Stimulated activated CD4-positive, alpha-beta T cell treated with anti-CD3 and anti-CD28 coated beads, Interleukin-12 subunit alpha, Interleukin-12 subunit beta, amount 100 ng/mL, for 24 hours (primary cell): ENCODE measurements around the gene FLYWCH1.

Experiments
- DNase-seq, 2 experiments: peaks; one replicate each; pipeline ENCODE4 v3.0.0-alpha.2; 2020; ENCODE audit warnings: low read depth in 2 of 2

The FLYWCH1 gene

DNA sequence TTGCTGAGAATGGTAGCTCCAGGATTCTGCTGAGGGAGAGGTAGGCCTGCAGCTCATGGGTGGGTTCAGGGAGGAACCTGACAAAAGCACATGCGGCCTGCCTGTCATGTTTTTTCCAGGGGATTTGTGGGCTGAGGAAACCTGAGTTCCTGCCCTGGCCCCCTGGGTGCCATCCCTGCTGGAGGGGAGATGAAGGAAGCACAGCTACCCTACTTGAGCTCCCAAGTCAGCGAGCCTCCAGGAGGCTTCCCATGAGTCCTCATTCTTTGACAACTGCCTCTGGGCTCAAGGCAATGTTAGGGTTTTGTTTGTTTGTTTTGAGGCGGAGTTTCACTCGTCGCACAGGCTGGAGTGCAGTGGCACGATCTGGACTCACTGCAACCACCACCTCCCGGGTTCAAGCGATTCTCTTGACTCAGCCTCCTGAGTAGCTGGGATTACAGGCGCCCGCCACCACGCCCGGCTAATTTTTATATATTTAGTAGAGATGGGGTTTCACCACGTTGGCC is 12.1 kb upstream of the FLYWCH1 start:
- no peak for DNase-seq

DNA sequence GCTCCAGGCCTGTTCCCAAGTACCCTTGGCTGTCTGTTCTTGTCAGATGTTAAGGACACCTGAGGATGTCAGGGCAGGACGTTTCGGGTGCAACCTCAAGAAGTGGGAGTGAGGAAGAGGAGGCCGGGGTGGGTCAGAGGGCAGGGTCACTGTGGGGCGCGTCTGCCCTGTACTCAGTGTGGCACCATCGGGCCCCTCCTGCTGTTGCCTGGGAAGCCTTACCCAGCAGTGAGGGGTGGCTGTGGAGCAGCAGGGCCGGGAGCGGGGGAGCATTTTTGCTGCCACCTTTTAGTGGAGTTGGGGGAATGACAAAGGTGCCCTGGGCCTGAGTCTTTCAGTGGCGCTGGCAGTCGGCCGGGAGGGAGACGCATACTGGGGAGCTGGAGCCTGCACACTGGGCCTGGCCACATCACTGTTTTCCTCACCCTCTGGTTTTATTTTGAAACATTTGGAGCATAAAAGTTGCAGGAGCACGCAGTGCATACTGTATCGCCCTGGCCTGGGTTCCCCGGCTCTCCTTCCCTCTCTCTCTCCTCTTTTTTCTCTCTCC is 11.1 kb upstream of the FLYWCH1 start:
- no peak for DNase-seq

DNA sequence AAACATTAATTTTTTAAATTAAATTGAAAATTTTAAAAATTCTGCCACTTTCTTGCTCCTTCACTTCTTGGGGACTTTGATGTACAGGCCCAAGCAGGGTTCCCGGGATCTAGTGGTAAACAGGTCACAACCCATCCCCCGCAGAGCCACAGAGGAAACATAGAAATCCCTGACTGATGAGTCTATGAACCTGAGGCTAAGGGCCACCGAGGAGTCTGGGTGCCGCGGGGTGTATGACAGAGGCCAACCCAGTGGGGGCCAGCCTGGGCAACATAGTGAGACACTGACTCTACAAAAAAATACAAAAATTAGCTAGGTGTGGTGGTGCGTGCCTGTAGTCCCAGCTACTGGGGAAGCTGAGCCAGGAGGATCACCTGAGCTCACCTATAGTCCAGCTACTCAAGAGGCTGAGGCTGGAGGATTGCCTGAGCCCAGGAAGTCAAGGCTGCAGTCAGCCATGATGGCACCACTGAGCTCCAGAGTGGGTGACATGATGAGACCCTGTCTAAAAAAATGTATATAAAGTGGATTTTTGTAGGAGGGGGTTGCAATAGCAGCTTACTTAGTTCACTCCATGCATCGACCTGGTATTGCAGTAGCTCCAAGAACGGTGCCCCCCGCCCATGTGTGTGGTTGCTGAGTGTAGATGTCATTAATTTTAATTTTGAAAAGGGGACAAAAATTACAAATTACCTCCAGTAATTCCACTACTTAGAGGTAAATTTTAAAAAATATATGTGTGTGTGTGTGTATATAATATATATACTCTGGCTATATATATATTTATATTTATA is 9.2 kb upstream of the FLYWCH1 start:
- no peak for DNase-seq

DNA sequence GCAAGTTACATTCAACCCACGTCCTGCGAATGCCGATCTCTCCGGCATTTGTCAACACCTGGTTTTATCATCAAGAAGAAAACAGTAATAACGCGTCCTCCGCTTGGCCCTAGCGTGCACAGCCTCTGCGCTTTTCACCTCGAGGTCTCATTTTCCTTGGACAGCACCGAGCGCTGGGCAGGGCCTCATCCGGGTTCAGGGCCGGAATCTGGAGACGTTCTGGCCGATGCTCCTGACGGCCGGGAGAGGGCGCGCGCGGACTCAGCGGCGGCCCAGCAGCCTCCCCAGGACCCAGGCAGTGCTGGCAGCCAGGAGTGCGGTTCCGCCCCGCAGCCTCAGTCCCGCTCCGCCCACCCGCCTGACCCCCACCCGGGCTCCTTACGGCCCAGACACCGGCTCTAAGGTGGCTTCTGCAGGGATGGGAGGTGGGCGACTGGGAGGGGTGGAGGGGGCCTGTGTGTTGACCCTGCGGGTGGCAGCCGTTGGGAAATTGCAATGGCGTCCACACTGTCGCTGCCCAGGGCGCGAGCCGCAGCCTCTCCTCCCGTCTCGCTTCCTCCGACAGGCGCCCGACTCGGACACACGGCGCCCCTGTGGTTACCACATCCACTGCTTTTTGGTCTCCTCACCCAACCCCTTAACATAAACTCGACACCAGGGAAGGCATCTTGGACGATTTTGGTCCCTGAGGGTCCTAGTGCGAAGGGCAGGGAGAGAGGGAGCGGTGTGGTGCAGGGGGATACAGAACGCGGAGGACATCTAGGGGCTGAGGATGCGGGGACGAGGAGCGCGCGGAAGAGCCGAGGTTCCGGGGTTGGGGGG is 7.4 kb upstream of the FLYWCH1 start:
- peak; percentile 57 to 66 for DNase-seq

DNA sequence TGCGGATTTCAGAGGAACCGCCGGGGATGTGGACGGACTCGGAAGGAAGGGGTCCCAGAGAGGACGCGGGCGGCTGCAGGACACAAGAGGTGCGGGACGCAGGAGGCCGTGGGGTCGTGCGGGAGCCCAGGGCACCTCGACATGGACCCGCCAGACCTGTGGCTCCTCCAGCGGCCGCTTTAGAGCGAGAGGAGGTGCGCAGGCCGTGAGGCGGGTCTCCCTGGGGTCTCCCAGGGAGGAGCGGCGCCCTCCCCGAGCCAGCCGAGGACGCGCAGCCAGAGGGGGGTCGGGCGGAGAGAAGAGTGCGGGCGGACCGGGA is 6.8 kb upstream of the FLYWCH1 start:
- DNase-seq = no peak

DNA sequence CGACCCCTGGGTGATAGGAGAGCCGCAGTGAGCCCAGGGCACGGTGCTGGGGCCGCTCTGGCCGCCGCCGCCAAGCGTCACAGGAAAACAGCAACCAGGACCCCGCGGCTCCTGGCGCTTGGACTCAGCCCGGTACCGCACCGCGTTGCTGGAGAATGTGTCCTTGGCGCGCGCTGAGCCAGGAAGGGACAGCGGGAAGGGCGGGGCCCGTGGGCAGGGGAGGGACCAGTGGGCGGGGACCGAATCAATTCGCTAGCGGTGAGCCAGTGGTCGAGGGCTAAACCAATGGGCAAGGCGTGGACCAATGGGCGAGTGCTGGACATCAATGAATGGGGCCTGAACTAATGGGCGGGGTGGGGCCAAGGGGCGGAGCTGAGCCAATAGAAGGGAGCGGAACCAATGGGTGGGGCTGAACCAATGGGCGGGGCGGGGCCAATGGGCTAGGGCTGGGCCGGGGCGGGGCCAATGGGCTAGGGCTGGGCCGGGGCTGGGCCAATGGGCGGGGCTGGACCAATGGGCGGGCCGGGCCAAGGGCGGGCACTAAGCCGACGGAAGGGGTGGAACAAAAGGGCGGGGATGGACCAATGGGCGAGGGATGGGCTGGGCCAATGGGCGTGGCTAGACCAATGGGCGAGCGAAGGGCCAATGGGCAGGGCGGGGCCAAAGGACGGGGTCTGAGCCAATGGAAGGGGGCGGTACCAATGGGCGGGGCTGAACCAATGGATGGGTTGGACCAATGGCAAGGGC is 6.3 kb upstream of the FLYWCH1 start:
- peak; percentile 82 to 99 for DNase-seq

DNA sequence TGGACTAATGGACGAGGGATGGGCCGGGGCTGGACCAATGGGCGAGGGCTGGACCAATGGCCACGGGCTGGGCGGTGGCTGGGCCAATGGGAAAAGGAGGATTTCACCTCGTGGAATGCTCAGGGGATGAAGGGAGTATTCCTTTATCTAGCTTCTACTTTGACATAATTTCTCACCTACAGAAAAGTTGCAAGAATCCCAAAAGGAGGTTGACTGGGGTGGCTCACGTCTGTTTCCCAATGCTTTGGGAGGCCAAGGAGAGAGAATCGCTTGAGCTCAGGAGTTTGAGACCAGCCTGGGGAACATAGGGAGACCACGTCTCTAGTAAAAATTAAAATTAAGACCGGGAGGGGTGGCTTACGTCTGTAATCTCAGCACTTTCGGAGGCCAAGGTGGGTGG is 5.7 kb upstream of the FLYWCH1 start:
- DNase-seq = no peak

DNA sequence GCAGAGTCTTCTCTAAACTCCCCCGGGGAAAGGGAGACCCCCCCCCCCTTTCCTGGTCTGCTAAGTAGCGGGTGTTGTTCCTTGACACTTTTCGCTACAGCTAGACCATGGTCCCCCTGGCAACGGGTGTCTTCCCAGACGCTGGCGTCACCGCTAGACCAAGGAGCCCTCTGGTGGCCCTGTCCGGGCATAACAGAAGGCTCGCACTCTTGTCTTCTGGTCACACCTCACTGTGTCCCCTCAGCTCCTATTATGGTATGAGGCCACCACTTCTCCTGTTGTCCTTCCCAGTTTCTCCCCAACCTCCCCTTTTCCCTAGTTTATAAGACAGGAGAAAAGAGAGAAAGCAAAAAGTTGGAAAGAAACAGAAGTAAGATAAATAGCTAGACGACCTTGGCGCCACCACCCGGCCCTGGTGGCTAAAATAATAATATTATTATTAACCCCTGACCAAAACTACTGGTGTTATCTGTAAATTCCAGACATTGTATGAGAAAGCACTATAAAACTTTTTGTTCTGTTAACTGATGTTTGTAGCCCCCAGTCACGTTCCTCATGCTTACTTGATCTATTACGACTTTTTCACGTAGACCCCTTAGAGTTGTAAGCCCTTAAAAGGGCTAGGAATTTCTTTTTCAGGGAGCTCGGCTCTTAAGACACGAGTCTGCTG is 4.5 kb upstream of the FLYWCH1 start:
- DNase-seq = peak in 1 of 2 experiments; percentile 31

DNA sequence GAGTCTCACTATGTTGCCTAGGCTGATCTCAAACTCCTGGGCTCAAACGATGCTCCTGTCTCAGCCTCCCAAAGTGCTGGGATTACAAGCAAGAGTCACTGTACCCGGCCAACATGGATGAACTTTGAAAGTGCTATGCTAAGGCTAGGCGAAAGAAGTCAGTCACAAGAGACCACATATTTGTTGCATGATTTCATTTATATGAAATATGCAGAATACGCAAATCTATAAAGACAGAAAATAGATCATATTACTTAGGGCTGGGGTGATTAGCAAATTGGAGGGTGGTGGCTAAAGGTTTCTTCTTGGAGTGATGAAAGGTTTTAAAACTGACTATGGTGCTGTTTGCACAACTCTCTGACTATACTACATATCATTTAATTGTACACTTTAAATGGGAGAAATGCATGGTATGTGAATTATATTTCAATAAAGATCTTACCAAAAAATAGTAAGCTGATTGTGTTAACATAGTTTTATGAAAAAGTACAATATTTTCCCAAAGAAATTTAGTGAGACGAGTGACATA is 1.2 kb upstream of the FLYWCH1 start:
- DNase-seq = no peak

DNA sequence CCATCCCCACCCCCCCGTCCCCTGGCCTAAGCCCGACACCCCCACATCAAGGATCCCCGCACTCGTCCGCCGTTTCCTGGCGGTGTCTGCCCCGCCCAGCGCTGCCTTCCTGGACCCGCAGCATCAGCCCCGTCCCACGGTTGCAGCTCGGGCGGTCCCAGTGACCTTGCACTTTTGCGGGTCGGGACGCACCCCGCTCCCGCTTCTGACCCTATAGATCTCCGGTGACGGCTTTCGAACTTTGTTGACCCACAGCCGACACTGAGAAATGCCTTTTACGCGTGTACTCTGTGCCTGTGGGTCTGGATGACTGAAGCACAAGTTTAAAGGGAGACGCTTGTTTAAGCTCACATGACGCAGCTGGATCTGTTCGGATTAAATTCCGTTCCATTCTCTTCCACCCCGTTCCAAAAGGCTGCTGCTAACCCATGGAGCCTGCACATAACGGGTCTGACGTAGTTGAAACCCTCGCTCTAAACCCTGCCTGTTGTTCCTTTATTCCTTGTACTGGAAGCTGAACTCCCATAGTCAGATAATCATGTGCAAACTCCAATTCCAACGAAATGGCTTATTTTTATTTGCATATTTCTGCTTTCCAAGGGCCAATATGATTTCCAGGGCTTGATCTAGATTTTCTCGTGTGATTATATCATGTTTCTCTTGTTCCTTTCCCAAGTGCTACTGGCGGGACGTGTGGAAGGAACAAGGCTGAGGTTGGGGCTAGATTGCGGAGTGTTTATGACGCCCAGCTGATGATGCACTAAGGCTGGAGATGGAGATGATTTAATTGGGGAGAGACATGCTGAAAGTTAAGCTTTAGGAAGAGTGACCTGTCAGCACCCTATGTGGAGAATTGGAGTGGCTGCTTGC is 834 bp downstream of the FLYWCH1 start:
- peak; percentile 5 to 24 for DNase-seq

DNA sequence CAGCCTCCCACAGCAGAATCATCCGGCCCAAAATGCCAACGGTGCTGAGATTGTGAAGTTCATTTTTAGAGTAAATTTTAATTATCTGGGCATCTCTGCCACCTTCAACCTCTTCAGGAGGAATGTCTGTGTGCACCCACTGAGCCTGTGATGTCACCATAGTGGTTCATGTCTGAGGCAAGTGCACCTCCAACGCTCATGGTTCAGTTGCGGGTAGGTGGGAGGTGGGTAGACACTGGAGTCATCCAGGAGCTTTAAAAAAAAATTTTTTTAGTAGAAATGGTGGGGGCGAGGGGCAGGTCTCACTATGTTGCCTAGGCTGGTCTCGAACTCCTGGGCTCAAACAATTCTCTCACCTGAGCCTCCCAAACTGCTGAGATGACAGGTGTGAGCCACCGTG is 1.9 kb downstream of the FLYWCH1 start:
- no peak for DNase-seq

DNA sequence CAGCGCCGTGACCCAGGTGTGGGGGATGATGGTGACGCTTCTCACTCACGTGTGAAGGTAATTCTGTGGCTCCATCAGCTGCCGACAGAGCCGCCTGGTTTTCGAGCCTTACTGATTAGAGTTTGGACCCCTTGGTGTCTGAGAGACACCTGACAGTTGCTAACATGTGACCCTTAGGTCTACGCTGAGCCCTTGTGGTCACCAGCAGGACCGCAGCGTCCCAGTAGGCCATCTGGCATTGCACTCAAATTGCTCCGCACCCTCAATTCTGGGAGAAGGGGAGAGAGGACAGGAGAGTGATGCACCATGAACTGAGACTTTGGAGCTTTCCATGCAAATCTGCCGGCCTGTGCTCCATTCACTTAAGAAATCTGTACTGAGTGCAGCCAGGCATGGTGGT is 2.5 kb downstream of the FLYWCH1 start:
- no peak for DNase-seq

DNA sequence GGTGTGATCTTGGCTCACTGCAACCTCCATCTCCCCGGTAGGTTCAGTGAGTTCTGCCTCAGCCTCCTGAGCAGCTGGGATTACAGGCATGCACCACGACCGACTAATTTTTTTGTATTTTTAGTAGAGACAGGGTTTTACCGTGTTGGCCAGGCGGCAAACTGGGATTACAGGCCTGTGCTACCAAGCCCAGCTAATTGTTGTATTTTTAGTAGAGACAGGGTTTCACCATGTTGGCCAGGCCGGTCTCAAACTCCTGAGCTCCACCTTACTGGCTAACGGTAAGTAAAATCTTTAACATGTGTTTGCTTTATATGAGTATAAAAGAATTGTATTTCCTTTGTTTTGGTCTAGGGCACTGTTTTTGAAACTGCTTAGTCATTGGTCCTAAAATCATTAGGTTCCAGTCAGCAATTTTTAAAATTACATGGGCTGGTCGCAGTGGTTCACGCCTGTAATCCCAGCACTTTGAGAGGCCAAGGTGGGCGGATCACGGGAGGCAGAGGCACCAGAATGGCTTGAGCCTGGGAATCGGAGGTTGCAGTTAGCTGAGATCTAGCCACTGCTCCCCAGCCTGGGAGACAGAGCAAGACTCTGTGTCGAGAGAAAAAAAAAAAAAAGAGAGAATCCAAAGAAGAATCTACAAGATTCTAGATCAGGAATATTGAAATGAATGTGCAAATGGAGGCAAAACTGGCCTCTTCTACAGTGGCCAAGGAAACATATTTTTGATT is 3.6 kb downstream of the FLYWCH1 start:
- DNase-seq = no peak

DNA sequence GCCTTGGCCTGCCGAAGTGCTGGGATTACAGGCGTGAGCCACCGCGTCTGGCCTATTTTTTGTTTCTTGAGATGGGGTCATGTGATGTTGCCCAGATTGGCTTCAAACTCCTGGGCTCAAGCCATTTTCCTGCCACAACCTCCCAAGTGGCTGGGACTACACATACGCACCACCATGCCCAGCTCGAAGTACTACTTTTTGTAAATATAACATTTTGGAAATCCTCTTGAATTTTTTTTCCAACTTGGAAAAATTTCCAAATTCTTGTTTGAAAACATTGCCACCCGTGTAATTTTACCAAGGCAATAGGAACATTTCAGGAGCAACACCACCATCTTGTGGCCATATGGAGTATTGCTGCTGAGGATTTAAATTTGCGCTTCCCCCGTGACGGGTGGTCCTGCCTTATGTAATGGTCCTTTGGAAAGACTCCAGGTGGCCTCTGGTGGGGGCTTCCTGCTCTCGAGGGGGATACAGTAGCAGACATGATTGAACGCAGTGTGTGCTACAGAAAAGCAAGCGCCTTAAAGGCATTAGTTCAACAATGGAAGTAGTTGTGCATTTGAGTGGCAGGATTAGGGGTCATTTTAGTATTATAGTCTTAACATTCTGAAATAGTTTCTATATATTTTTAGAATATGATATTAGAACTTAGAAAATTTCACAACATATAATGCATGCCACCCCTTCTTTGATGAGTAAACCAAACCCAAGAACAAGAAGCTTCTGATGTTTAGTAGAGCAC is 8.0 kb downstream of the FLYWCH1 start:
- peak; percentile 17 to 43 for DNase-seq

DNA sequence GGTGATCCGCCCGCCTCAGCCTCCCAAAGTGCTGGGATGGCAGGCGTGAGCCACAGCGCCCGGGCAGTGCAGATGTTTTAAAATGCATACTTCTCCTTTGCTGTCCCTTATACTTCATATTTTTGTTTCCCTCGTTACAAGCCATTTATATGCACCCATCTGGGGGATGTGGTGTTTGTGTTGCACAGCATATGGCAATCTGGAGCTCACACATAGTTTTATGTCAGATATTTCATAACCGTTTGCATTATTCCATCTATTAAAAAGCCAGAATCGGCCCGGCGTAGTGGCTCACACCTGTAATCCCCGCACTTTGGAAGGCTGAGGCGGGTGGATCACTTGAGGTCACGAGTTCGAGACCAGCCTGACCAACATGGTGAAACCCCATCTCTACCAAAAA is 11.8 kb downstream of the FLYWCH1 start:
- no peak for DNase-seq

DNA sequence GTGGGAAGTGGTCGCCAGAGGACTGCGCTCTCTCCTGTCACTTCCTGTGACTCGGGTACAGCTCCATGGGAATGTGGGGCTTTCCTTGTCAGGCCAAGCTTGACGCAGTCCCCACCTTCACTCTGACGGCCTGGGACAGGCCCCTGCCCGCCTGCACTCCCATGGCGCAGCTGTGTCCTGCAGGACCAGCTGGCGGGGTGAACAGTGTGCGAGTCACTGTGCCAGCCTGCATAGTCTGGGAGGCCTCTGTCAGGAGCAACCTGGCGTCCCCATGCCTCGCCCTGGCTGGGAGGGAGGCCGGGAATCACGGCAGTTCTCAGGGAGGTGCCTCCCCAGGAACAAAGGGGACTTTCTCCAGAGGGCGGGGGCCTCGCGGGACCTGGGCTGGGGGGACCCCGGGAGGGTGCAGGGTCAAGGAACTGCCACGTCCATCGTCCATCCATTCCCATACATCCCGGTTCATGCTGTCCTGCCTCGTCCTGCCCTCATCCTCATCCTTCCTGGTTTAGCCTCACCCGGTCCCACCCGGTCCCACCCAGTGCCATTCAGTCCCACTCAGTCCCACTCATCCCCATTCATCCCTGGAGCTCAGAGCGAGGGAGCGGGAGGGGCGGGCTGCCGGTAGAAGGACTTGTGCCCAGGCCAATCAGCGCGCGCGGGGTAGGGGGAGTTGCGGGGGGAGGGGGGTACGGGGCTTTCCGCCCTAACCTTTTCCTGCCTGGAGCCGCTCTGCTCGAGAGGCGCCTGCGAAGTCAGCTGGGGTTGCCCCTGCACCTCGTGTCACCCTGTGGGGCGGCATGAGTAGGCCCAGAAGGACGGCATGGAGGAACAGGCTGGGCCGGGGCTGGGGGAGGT is 13.4 kb downstream of the FLYWCH1 start:
- no peak for DNase-seq

DNA sequence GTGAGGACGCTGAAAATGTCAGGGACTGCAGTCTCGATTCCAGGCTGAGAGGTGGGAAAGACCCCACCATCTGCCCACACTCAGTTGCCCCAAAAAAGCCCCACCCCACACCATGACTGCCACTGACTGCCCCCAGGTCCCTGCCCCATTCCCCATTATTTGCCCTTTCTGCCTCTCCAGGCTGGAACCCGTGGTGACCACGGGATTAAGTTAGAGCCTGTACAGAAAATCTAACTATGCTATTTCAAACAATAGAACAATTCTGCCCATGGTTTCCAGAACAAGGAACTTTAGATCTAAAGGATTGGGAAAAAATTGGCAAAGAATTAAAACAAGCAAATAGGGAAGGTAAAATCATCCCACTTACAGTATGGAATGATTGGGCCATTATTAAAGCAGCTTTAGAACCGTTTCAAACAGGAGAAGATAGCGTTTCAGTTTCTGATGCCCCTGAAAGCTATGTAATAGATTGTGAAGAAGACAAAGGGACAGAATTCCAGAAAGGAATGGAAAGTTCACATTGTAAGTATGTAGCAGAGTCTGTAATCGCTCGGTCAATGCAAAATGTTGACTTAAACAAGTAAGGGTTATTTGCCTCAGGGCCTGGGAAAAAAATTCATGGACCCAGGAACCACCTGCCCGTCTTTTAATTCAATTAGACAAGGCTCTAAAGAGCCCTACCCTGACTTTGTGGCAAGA is 14.4 kb downstream of the FLYWCH1 start:
- DNase-seq = no peak
